Mammary epithelial cell (primary cell): ENCODE data around the gene DNASE1L2.

Source experiments
- EZH2 ChIP-seq: IDR thresholded peaks from 2 replicates; pipeline ENCODE4 v1.6.1; 2012; ENCODE audit warnings: low read length, inconsistent platforms, borderline replicate concordance
- TF ChIP-seq, protein P1 (sequence below), 2 donors: IDR thresholded peaks in 1 of 2; conservative IDR thresholded peaks in 1 of 2; 2 replicates each; pipeline ENCODE4 v1.5.1; 2011 to 2012; ENCODE audit warnings: inconsistent platforms in 2 of 2, low read length in 2 of 2, mild to moderate bottlenecking in 2 of 2, control low read depth in 1 of 2, low read depth in 1 of 2; ENCODE audit not compliant: insufficient read depth in 1 of 2; ENCODE audit errors: extremely low read depth in 1 of 2

DNA sequence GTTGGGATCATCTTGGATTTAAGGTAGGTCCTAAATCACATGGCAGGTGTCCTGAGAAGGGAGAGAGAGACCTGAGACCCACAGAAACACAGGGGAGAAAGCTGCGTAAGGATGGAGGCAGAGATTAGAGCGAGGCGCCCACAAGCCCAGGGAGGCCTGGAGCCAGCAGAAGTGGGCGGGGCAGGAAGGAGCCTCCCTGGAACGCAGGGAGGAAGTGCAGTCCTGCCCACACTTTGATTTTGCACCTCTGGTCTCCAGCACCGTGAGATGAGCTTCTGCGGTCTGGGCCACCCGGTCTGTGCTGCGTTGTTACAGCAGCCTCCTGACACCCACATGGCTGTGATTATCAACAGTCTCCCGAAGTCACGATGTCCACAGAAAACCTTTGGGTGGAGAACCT, 6.4 kb downstream of the DNASE1L2 start:
- TF ChIP-seq, protein P1, sequence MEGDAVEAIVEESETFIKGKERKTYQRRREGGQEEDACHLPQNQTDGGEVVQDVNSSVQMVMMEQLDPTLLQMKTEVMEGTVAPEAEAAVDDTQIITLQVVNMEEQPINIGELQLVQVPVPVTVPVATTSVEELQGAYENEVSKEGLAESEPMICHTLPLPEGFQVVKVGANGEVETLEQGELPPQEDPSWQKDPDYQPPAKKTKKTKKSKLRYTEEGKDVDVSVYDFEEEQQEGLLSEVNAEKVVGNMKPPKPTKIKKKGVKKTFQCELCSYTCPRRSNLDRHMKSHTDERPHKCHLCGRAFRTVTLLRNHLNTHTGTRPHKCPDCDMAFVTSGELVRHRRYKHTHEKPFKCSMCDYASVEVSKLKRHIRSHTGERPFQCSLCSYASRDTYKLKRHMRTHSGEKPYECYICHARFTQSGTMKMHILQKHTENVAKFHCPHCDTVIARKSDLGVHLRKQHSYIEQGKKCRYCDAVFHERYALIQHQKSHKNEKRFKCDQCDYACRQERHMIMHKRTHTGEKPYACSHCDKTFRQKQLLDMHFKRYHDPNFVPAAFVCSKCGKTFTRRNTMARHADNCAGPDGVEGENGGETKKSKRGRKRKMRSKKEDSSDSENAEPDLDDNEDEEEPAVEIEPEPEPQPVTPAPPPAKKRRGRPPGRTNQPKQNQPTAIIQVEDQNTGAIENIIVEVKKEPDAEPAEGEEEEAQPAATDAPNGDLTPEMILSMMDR (conservative IDR thresholded peaks at IDR 0.05 in 1 of 2, IDR thresholded peaks at IDR 0.05 in 1 of 2; ENCODE audit: extremely low read depth in 1 of 2, insufficient read depth in 1 of 2, low read depth in 1 of 2, low read length in 2 of 2): no peak
- no peak for TF ChIP-seq EZH2
